B cell (primary cell): ENCODE results near the gene ABCG5. TPM values are rescaled to one million over a fixed set of nuclear protein-coding genes. Genes with fewer than 3 reads are reported as not detected.

Experiments
- ATAC-seq: fragments of 200-7000 bp; cut with Tn5 transposase; one replicate; pipeline ENCODE4 v1.10.0; 2021; ENCODE audit warnings: low read depth, mild to moderate bottlenecking, moderate number of reproducible peaks, moderate library complexity
- CTCF ChIA-PET: fragments of 350-600 bp; sonication (Branson Sonifier 250); formaldehyde crosslinking; loops from one replicate; lab custom pipeline; 2021; ENCODE audit warnings: antibody characterized with exemption, inconsistent platforms; lab: Charles Lee
- POLR2A ChIA-PET: fragments of 350-600 bp; sonication (Branson Sonifier 250); formaldehyde crosslinking; loops from one replicate; lab custom pipeline; 2021; ENCODE audit warnings: antibody characterized with exemption; lab: Charles Lee
- DNase-seq: peaks from one replicate; pipeline ENCODE4 v3.0.0; 2013
- H2AFZ ChIP-seq: 2 replicates; pipeline ENCODE4 v1.6.1; 2012; ENCODE audit warnings: mild to moderate bottlenecking, low read depth, low read length; ENCODE audit not compliant: insufficient read depth, poor library complexity, severe bottlenecking
- H3K27ac ChIP-seq, 2 donors: 1 replicate in 1 of 2; 2 replicates in 1 of 2; pipeline ENCODE4 v1.5.1; 2012 to 2013; ENCODE audit warnings: low read length in 2 of 2, mild to moderate bottlenecking in 2 of 2, moderate library complexity in 1 of 2
- H3K27me3 ChIP-seq, 4 experiments: fragments of 200-600 bp in 1 of 4; sonication (generic) in 1 of 4; replicated peaks in 1 of 4; 1 replicate in 2 of 4; 2 replicates in 2 of 4; pipeline versions ENCODE4 v1.6.1 to v1.7.0; 2013 to 2016; ENCODE audit warnings: low read length in 3 of 4, mild to moderate bottlenecking in 2 of 4, mixed read lengths in 1 of 4, moderate library complexity in 1 of 4; ENCODE audit not compliant: insufficient read depth in 4 of 4, control insufficient read depth in 3 of 4; ENCODE audit errors: control extremely low read depth in 1 of 4
- H3K36me3 ChIP-seq, 2 experiments: replicated peaks in 1 of 2; 1 replicate in 1 of 2; 2 replicates in 1 of 2; pipeline versions ENCODE4 v1.6.1 to v1.7.1; 2013; ENCODE audit warnings: low read length in 1 of 2; ENCODE audit not compliant: insufficient read depth in 2 of 2, control insufficient read depth in 1 of 2; ENCODE audit errors: control extremely low read depth in 1 of 2, extremely low read depth in 1 of 2
- H3K4me1 ChIP-seq, 2 donors: fragments of 200-600 bp in 1 of 2; sonication (generic) in 1 of 2; 1 replicate in 1 of 2; 2 replicates in 1 of 2; pipeline versions ENCODE4 v1.5.1 to v1.6.1; 2013 to 2017; ENCODE audit warnings: low read length in 2 of 2; ENCODE audit not compliant: control insufficient read depth in 2 of 2, insufficient read depth in 2 of 2
- H3K4me2 ChIP-seq: replicated peaks from 2 replicates; pipeline ENCODE3; 2012; ENCODE audit warnings: mild to moderate bottlenecking, low read depth, low read length; ENCODE audit not compliant: poor library complexity, severe bottlenecking
- H3K4me3 ChIP-seq, 5 experiments: fragments of 200-600 bp in 1 of 5; sonication (generic) in 1 of 5; 1 replicate in 3 of 5; 2 replicates in 2 of 5; pipeline versions ENCODE4 v1.5.1 to v1.7.0; 2011 to 2016; ENCODE audit warnings: low read length in 4 of 5, mild to moderate bottlenecking in 4 of 5, low read depth in 2 of 5, control low read depth in 1 of 5, moderate library complexity in 1 of 5; ENCODE audit not compliant: insufficient read depth in 1 of 5; ENCODE audit errors: control extremely low read depth in 1 of 5, extremely low read depth in 1 of 5
- H3K79me2 ChIP-seq: fragments of 200-600 bp; sonication (generic); one replicate; pipeline ENCODE4 v1.6.0; 2016; ENCODE audit warnings: low read length; ENCODE audit not compliant: control insufficient read depth, insufficient read depth
- H3K9ac ChIP-seq: fragments of 200-600 bp; sonication (generic); 2 replicates; pipeline ENCODE4 v1.6.1; 2017; ENCODE audit warnings: mild to moderate bottlenecking, low read length, moderate library complexity
- H3K9me3 ChIP-seq, 3 donors: one replicate each; pipeline versions ENCODE4 v1.6.1 to v1.7.1; 2013; ENCODE audit warnings: low read length in 2 of 3; ENCODE audit not compliant: control insufficient read depth in 2 of 3, insufficient read depth in 1 of 3; ENCODE audit errors: control extremely low read depth in 1 of 3
- H4K20me1 ChIP-seq: 2 replicates; pipeline ENCODE4 v1.6.0; 2012; ENCODE audit warnings: mild to moderate bottlenecking, low read length; ENCODE audit not compliant: insufficient read depth, control insufficient read depth, poor library complexity, severe bottlenecking
- H3K27ac Mint-ChIP-seq: one replicate; pipeline ENCODE4 v1.8.0; 2021; ENCODE audit warnings: mixed read lengths
- H3K27me3 Mint-ChIP-seq: one replicate; pipeline ENCODE4 v1.8.0; 2021; ENCODE audit warnings: mixed read lengths
- H3K4me1 Mint-ChIP-seq: one replicate; pipeline ENCODE4 v1.8.0; 2021; ENCODE audit warnings: mixed read lengths
- H3K4me3 Mint-ChIP-seq: one replicate; pipeline ENCODE4 v1.8.0; 2021; ENCODE audit warnings: mixed read lengths
- H3K9me3 Mint-ChIP-seq: one replicate; pipeline ENCODE4 v1.8.0; 2022; ENCODE audit warnings: mixed read lengths; ENCODE audit not compliant: insufficient read depth
- CTCF ChIP-seq: fragments of 200-600 bp; IDR thresholded peaks from one replicate; pipeline ENCODE4 v1.8.0; 2022; ENCODE audit warnings: antibody characterized with exemption, mild to moderate bottlenecking
- EZH2 ChIP-seq: IDR thresholded peaks from 2 replicates; pipeline ENCODE4 v1.6.1; 2012; ENCODE audit warnings: borderline replicate concordance, low read depth, mild to moderate bottlenecking, moderate library complexity, low read length; ENCODE audit not compliant: insufficient read depth, poor library complexity, severe bottlenecking
- WGBS: methylation state at CpG from one replicate; pipeline ENCODE4 v1.1.5; 2013; ENCODE audit warnings: missing lambda C conversion rate; ENCODE audit not compliant: insufficient coverage; 5-methylcytosine and 5-hydroxymethylcytosine counted together
- intact Hi-C: fragments of 100-400 bp; cut with micrococcal nuclease; formaldehyde crosslinking; loops from one replicate; pipeline ENCODE4 v1.10.0; 2022
- polyA plus RNA-seq: library from polyadenylated mRNA; depleted of rRNA; stranded (reverse); fragments of >200 nt; gene quantifications from 2 replicates; pipeline ENCODE4 v1.2.3, GENCODE V29; 2012
- total RNA-seq, 2 donors: library from RNA; stranded (reverse); fragments of 120-200 nt in 1 of 2; gene quantifications; 1 replicate in 1 of 2; 2 replicates in 1 of 2; pipeline versions ENCODE4 v1.2.3 to v1.2.4, GENCODE V29; 2013 to 2022

The ABCG5 gene
- total and polyA plus RNA-seq, 2 donors (not counting 1 experiment from before 2014, with no cell fraction given), result not detected

- H3K4me3 Mint-ChIP-seq, result no peak overlapping the region
Measured at GRCh38 chr2:43787895-43788294, 50.7 kb downstream of the ABCG5 start.

GRCh38 chr2:43778233-43778632 lies 60.4 kb downstream of the ABCG5 start:
- ChIA-PET POLR2A (no interaction called here), CTCF (no interaction called here)
- Histone ChIP-seq H4K20me1 (no peaks in the 10 kb centered on the region), H3K27me3 (no peaks in the 10 kb centered on the region), H3K4me1 (peaks cover 0 to 11% of the 10 kb centered on the region in 2 donors), H3K36me3 (no peaks in the 10 kb centered on the region), H3K4me3 (no peak overlapping the region), H3K79me2 (no peaks in the 10 kb centered on the region), H3K9me3 (no peaks in the 10 kb centered on the region), H3K9ac (no peak overlapping the region), H2AFZ (no peak overlapping the region), H3K27ac (no peak overlapping the region), H3K4me2 (no peak overlapping the region)
- Mint-ChIP-seq H3K4me3 (no peak overlapping the region), H3K27ac (no peak overlapping the region), H3K9me3 (no peaks in the 10 kb centered on the region), H3K27me3 (no peaks in the 10 kb centered on the region), H3K4me1 (peaks cover 12% of the 10 kb centered on the region)
- WGBS, result 87% methylated on average over 3 of the region's 8 CpGs
- intact Hi-C loops, result no loop called here
- TF ChIP-seq CTCF (no peak), EZH2 (no peak)
- ATAC-seq (no peak), DNase-seq (no peak)

More at GRCh38 chr2:43787895-43788294, 50.7 kb downstream of the ABCG5 start:
- Histone ChIP-seq H3K4me1 (no peaks in the 10 kb centered on the region), H3K27me3 (no peaks in the 10 kb centered on the region), H3K36me3 (no peaks in the 10 kb centered on the region), H3K27ac (no peak overlapping the region), H3K9ac (no peak overlapping the region), H3K4me3 (no peak overlapping the region), H2AFZ (no peak overlapping the region), H3K4me2 (no peak overlapping the region), H4K20me1 (no peaks in the 10 kb centered on the region), H3K9me3 (no peaks in the 10 kb centered on the region), H3K79me2 (no peaks in the 10 kb centered on the region)
- no peak for TF ChIP-seq CTCF
- TF ChIP-seq EZH2, result no peak
- CTCF ChIA-PET, result no interaction called here
- Mint-ChIP-seq H3K27ac (no peak overlapping the region), H3K4me1 (no peaks in the 10 kb centered on the region), H3K9me3 (no peaks in the 10 kb centered on the region), H3K27me3 (no peaks in the 10 kb centered on the region)
- DNase-seq, result no peak
- intact Hi-C loops, result no loop called here
- POLR2A ChIA-PET, result no interaction called here
- no peak for ATAC-seq
